Stimulated activated CD4-positive, alpha-beta T cell treated with anti-CD3 and anti-CD28 coated beads, Interleukin-2, amount 100 ng/mL, for 24 hours (primary cell): Measurements from ENCODE around the gene RBMY1D.
"Not testable (repeated sequence)": the region's sequence is repeated elsewhere in the genome, so short reads cannot be mapped to it uniquely, and the experiment has no call there.

Source experiments
- DNase-seq, 2 donors: peaks; one replicate each; pipeline ENCODE4 v3.0.0-alpha.2; 2020

RBMY1D gene

GRCh38 chrY:21894426-21894825, at the start of gene RBMY1D:
TSS of gene RBMY1D (minus strand) at chrY:21894526. CDS start at chrY:21892513, 2,013 bp downstream.
- not testable (repeated sequence) for DNase-seq

- not testable (repeated sequence) for DNase-seq
These were observed 23.6 kb upstream of the RBMY1D start, which contains the start of gene RBMY1E for GRCh38 chrY:21917932-21918331. TSS of gene RBMY1E (minus strand) at chrY:21918032. CDS start at chrY:21916054, 1,978 bp downstream.

- DNase-seq: not testable (repeated sequence)
These were observed 24.8 kb downstream of the RBMY1D start for GRCh38 chrY:21869407-21870076.

GRCh38 chrY:21845481-21845880, 48.8 kb downstream of the RBMY1D start:
- DNase-seq: no peak

- DNase-seq: no peak
These were observed 52.2 kb downstream of the RBMY1D start for GRCh38 chrY:21842090-21842489.

- no peak for DNase-seq
These were observed 54.8 kb downstream of the RBMY1D start for GRCh38 chrY:21839489-21839888.

DNA sequence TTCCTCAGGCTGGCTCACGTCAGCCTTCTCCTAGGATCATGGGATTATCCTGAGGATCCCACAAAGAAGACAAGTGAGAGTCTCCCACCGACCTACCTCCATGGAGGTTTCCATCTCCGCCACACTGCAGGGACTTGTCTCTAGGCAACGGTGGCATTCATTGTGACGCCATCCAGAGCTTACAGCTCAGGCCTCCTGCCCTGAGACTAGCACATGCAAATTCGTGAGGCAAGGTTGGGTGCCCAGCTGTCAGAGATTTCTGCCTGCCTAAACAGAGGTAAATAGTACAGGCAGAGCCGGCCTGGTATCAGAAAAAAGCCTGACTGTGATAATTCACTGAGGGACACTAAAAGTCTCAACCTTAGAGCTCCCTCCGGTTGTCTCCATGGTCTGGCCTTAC, 58.0 kb downstream of the RBMY1D start:
- DNase-seq: no peak

DNA sequence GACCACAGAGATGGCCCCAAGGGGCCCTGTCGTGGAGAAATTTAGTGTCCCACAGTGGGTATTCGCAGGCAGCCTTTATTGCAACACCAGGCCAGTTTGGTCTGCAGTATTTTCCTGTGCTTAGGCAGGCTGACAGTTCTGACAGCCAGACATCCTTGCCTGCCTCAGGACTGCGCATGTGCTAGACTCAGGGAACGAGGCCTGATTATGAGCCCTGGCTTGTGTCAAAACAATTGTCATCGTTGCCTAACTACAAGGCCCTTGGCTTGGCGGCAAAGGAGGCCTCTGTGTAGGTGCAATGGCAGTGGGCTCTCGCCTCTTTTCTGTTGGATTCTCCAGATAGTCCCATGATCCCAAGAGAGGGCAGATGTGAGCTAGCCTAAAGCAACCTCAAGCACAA, 59.3 kb downstream of the RBMY1D start:
- no peak for DNase-seq
